Endothelial cell of umbilical vein (primary cell): ENCODE data around the gene DCC. TPM values are rescaled to one million over a fixed set of nuclear protein-coding genes. Genes with fewer than 3 reads are reported as not detected.

ENCODE experiments used
- BruUV-seq: library from RNA; stranded (reverse); fragments of 400-500 nt; replicated peaks from 2 replicates; lab custom pipeline; 2021; lab: Mats Ljungman, UMichigan
- CTCF ChIA-PET: fragments of 300-600, 350-600 bp; sonication (Branson Sonifier 250); formaldehyde crosslinking; loops from one replicate; lab custom pipeline; 2021; ENCODE audit warnings: antibody characterized with exemption, inconsistent platforms; lab: Charles Lee
- POLR2A ChIA-PET: fragments of 300-600, 350-600 bp; sonication (Branson Sonifier 250); formaldehyde crosslinking; loops from one replicate; lab custom pipeline; 2021; ENCODE audit warnings: antibody characterized with exemption, inconsistent platforms; lab: Charles Lee
- DNase-seq: peaks from one replicate; pipeline ENCODE4 v3.0.0-alpha.2; 2011; ENCODE audit warnings: low read depth, low spot score
- FAIRE-seq: peaks from 2 replicates; lab custom pipeline; 2011; peaks lifted over from hg19 to GRCh38; lab: Jason Lieb, UNC
- H2AFZ ChIP-seq: 2 replicates; pipeline ENCODE4 v1.6.0; 2012; ENCODE audit warnings: low read depth, low read length, control low read depth, inconsistent platforms
- H3K27ac ChIP-seq: 2 replicates; pipeline ENCODE4 v1.5.1; 2011; ENCODE audit warnings: low read depth, mild to moderate bottlenecking, control low read depth, low read length, moderate library complexity; ENCODE audit not compliant: insufficient read depth
- H3K27me3 ChIP-seq, 2 experiments: 2 replicates each; pipeline versions ENCODE4 v1.6.0 to v1.6.1; 2011; ENCODE audit warnings: low read length in 2 of 2, mixed read lengths in 1 of 2; ENCODE audit not compliant: control insufficient read depth in 2 of 2, insufficient read depth in 2 of 2
- H3K36me3 ChIP-seq, 2 experiments: 2 replicates in 1 of 2; 3 replicates in 1 of 2; pipeline ENCODE4 v1.5.1; 2011; ENCODE audit warnings: low read length in 2 of 2, mild to moderate bottlenecking in 1 of 2, moderate library complexity in 1 of 2; ENCODE audit not compliant: control insufficient read depth in 2 of 2, insufficient read depth in 2 of 2; ENCODE audit errors: extremely low read depth in 1 of 2
- H3K4me1 ChIP-seq: 3 replicates; pipeline ENCODE4 v1.5.1; 2011; ENCODE audit warnings: mild to moderate bottlenecking, low read length; ENCODE audit not compliant: control insufficient read depth, insufficient read depth; ENCODE audit errors: extremely low read depth
- H3K4me2 ChIP-seq: 2 replicates; pipeline ENCODE4 v1.6.1; 2011; ENCODE audit warnings: low read length, control low read depth, mixed read lengths; ENCODE audit not compliant: insufficient read depth
- H3K4me3 ChIP-seq, 3 experiments: fragments of 200-600 bp in 1 of 3; sonication (generic), shearing (Covaris generic) in 1 of 3; replicated peaks in 1 of 3; 2 replicates each; pipeline ENCODE4 v1.5.1; 2011 to 2016; ENCODE audit warnings: control low read depth in 3 of 3, low read length in 3 of 3, mild to moderate bottlenecking in 2 of 3, inconsistent platforms in 1 of 3, low read depth in 1 of 3, moderate library complexity in 1 of 3; ENCODE audit not compliant: insufficient read depth in 1 of 3
- H3K79me2 ChIP-seq: 2 replicates; pipeline ENCODE4 v1.6.0; 2012; ENCODE audit warnings: low read length, inconsistent platforms; ENCODE audit not compliant: control insufficient read depth, insufficient read depth
- H3K9ac ChIP-seq: replicated peaks from 2 replicates; pipeline ENCODE3; 2011; ENCODE audit warnings: low read length, control low read depth; ENCODE audit not compliant: insufficient read depth; ENCODE audit errors: extremely low read depth
- H3K9me1 ChIP-seq: replicated peaks from 3 replicates; pipeline ENCODE4 v1.6.0; 2011; ENCODE audit warnings: mild to moderate bottlenecking, low read length; ENCODE audit not compliant: control insufficient read depth, insufficient read depth; ENCODE audit errors: extremely low read depth
- H3K9me3 ChIP-seq: replicated peaks from 2 replicates; pipeline ENCODE4 v1.5.1; 2012; ENCODE audit warnings: low read length, inconsistent platforms; ENCODE audit not compliant: control insufficient read depth, insufficient read depth
- H4K20me1 ChIP-seq: replicated peaks from 2 replicates; pipeline ENCODE3; 2011; ENCODE audit warnings: mild to moderate bottlenecking, low read length; ENCODE audit not compliant: control insufficient read depth, insufficient read depth; ENCODE audit errors: extremely low read depth
- CTCF ChIP-seq, 2 donors: IDR thresholded peaks; 1 replicate in 1 of 2; 2 replicates in 1 of 2; pipeline ENCODE4 v1.5.1; 2011; ENCODE audit warnings: low read length in 2 of 2, mild to moderate bottlenecking in 2 of 2, moderate library complexity in 2 of 2, control low read depth in 1 of 2, inconsistent platforms in 1 of 2, low read depth in 1 of 2; ENCODE audit not compliant: insufficient read depth in 1 of 2; ENCODE audit errors: extremely low read depth in 1 of 2
- EZH2 ChIP-seq: IDR thresholded peaks from 2 replicates; pipeline ENCODE4 v1.6.1; 2012; ENCODE audit warnings: borderline replicate concordance, low read depth, mild to moderate bottlenecking, moderate library complexity, low read length, inconsistent platforms; ENCODE audit not compliant: severe bottlenecking
- FOS ChIP-seq: IDR thresholded peaks from 2 replicates; pipeline ENCODE4 v1.6.1; 2011; ENCODE audit warnings: mild to moderate bottlenecking, low read length, moderate library complexity, borderline replicate concordance; ENCODE audit not compliant: insufficient read depth
- GATA2 ChIP-seq: IDR thresholded peaks from 2 replicates; pipeline ENCODE4 v1.7.0; 2011; ENCODE audit warnings: low read depth, mild to moderate bottlenecking, moderate library complexity, mixed read lengths, low read length; ENCODE audit not compliant: insufficient read length, insufficient read depth
- JUN ChIP-seq: IDR thresholded peaks from 2 replicates; pipeline ENCODE4 v1.6.1; 2011; ENCODE audit warnings: borderline replicate concordance, low read depth; ENCODE audit not compliant: insufficient read length, insufficient read depth
- MAX ChIP-seq: IDR thresholded peaks from 2 replicates; pipeline ENCODE4 v1.6.1; 2011; ENCODE audit not compliant: insufficient read depth, insufficient read length
- MYC ChIP-seq: IDR thresholded peaks from one replicate; pipeline ENCODE4 v1.6.1; 2011; ENCODE audit warnings: mild to moderate bottlenecking, low read depth, low read length
- POLR2A ChIP-seq: IDR thresholded peaks from 2 replicates; pipeline ENCODE4 v1.6.1; 2012; ENCODE audit warnings: low read depth, mild to moderate bottlenecking, control low read depth, low read length
- POLR2AphosphoS5 ChIP-seq: IDR thresholded peaks from 2 replicates; pipeline ENCODE4 v1.6.1; 2012; ENCODE audit warnings: low read depth, mild to moderate bottlenecking, control low read depth, low read length, moderate library complexity; ENCODE audit not compliant: insufficient read depth
- dilution Hi-C: fragments of 300-500 bp; cut with MboI; formaldehyde crosslinking; loops from one replicate; pipeline ENCODE4 v1.15.0; 2019; ENCODE audit warnings: low sequenced_read_pairs; ENCODE audit not compliant: extremely low pct_ligation_motif_present
- intact Hi-C: fragments of 100-400 bp; cut with micrococcal nuclease; formaldehyde crosslinking; loops from one replicate; pipeline ENCODE4 v1.10.0; 2022
- polyA plus RNA-seq, 4 experiments: library from polyadenylated mRNA; depleted of rRNA in 3 of 4; stranded (reverse) in 3 of 4; unstranded in 1 of 4; fragments of >200 nt; gene quantifications; 2 replicates each; pipeline versions ENCODE4 v1.2.1 to v1.2.3, GENCODE V29; 2011 to 2012; ENCODE audit warnings: missing spikeins in 1 of 4
- total RNA-seq: library from RNA; stranded (reverse); gene quantifications from 2 replicates; pipeline ENCODE4 v1.2.3, GENCODE V29; 2021

Gene DCC
- total and polyA plus RNA-seq, 2 donors (not counting 3 experiments of a cell fraction or from before 2014, with no cell fraction given) = not detected

- intact Hi-C loops (no loop called here), dilution Hi-C loops (no loop called here)
- no peaks in the 10 kb centered on the region for H4K20me1 ChIP-seq
- H3K4me2 ChIP-seq = no peak overlapping the region
- H2AFZ ChIP-seq = no peak overlapping the region
- no peaks in the 10 kb centered on the region for H3K36me3 ChIP-seq
- H3K27me3 ChIP-seq = no peaks in the 10 kb centered on the region
- DNase-seq = no peak
- BruUV-seq = no TSS peak
- H3K79me2 ChIP-seq = no peaks in the 10 kb centered on the region
- ChIA-PET POLR2A (no interaction called here), CTCF (no interaction called here)
- no peak overlapping the region for H3K9ac ChIP-seq
- no peak for TF ChIP-seq GATA2
- TF ChIP-seq FOS = no peak
- no peak for TF ChIP-seq CTCF (IDR thresholded peaks at IDR 0.05; ENCODE audit: extremely low read depth in 1 of 2, insufficient read depth in 1 of 2, low read depth in 1 of 2, low read length in 2 of 2)
- no peak overlapping the region for H3K27ac ChIP-seq
- H3K9me1 ChIP-seq = no peaks in the 10 kb centered on the region
- no peak overlapping the region for H3K4me3 ChIP-seq
- no peaks in the 10 kb centered on the region for H3K9me3 ChIP-seq
- FAIRE-seq = no peak
- H3K4me1 ChIP-seq = no peaks in the 10 kb centered on the region
Observed at GRCh38 chr18:53408271-53408670, 1068.3 kb downstream of the DCC start.

- CTCF ChIA-PET = no interaction called here
- Histone ChIP-seq H3K9me1 (no peaks in the 10 kb centered on the region), H3K79me2 (no peaks in the 10 kb centered on the region), H3K4me1 (no peaks in the 10 kb centered on the region), H3K4me2 (no peak overlapping the region), H3K27me3 (no peaks in the 10 kb centered on the region), H3K9me3 (no peaks in the 10 kb centered on the region), H4K20me1 (no peaks in the 10 kb centered on the region), H3K9ac (no peak overlapping the region), H2AFZ (no peak overlapping the region), H3K27ac (no peak overlapping the region), H3K4me3 (no peak overlapping the region), H3K36me3 (no peaks in the 10 kb centered on the region)
- FAIRE-seq (no peak), DNase-seq (no peak)
- POLR2A ChIA-PET = no interaction called here
- intact Hi-C loops = no loop called here
- no peak for TF ChIP-seq MAX
- TF ChIP-seq CTCF (IDR thresholded peaks at IDR 0.05; ENCODE audit: extremely low read depth in 1 of 2, insufficient read depth in 1 of 2, low read depth in 1 of 2, low read length in 2 of 2) = no peak
- no peak for TF ChIP-seq MYC
- TF ChIP-seq JUN = no peak
- no peak for TF ChIP-seq FOS
- TF ChIP-seq POLR2A = no peak
- no peak for TF ChIP-seq GATA2
- TF ChIP-seq EZH2 = no peak
- TF ChIP-seq POLR2AphosphoS5 = no peak
- BruUV-seq = no TSS peak
- dilution Hi-C loops = no loop called here
Observed at GRCh38 chr18:53411511-53411910, 1071.5 kb downstream of the DCC start.
